GM04504 (cell line): ENCODE data around the gene CFAP43.

Experiments used
- DNase-seq: peaks from one replicate; pipeline ENCODE4 v3.0.0-alpha.2; 2012; ENCODE audit warnings: low read depth

CFAP43 gene

DNA sequence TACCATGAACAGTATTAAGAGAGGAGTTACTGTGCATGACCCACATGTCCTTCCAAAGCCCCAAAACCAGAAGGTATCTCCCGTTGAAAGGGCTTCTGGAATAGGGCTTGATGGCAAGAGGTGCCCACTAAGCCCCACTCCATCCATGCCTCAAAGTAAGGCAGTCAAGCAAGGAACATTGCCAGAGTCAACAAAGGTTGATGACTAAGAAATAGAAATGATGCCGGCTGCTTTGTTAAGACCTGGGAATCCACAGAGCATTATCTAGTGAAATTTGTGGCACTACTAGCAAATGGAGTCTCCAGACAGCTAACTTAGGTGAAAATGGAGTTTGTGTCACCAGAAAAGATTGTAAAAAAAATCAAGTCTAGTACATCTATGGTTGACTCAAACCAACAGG, 104.0 kb downstream of the CFAP43 start:
- no peak for DNase-seq

DNA sequence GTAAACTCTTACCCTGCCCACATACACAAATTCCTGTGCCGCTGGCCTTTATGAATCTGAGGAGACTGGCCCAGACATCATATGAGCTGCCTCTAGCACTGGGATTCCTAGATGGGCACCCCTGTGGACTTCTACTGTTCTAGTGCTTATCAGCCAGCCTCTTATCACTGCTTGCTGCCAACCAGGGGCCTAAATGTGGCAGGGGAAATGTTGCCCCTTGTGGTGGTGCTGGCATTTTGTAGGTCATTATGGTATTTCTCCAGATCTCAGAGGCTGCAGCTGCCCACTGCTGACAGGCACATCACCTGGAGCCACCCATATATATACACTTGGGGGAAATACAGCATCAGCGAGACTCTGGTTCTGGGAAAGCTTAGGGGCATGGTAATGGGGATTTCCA, 104.8 kb downstream of the CFAP43 start:
- no peak for DNase-seq

DNA sequence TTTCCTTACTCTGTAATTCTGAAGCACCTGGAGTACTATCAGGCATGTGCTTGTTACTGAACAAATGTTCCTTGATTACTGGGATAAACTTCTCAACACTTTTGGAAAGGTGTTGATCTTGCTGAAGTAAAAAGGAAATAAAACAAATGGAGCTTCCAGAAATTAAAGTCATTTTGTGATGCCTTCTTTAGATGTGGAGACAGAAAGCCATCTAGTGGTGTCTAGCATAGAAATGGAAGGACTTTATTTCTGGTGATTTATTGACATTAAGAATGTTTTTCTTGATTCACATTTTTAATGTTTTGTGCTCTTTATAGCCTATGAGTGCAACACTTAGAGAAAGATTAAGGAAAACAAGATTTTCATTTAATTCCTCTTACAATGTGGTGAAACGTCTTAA, 108.8 kb downstream of the CFAP43 start:
- no peak for DNase-seq

- DNase-seq, result no peak
These were observed 109.7 kb downstream of the CFAP43 start for GRCh38 chr10:104122225-104123107.

DNA sequence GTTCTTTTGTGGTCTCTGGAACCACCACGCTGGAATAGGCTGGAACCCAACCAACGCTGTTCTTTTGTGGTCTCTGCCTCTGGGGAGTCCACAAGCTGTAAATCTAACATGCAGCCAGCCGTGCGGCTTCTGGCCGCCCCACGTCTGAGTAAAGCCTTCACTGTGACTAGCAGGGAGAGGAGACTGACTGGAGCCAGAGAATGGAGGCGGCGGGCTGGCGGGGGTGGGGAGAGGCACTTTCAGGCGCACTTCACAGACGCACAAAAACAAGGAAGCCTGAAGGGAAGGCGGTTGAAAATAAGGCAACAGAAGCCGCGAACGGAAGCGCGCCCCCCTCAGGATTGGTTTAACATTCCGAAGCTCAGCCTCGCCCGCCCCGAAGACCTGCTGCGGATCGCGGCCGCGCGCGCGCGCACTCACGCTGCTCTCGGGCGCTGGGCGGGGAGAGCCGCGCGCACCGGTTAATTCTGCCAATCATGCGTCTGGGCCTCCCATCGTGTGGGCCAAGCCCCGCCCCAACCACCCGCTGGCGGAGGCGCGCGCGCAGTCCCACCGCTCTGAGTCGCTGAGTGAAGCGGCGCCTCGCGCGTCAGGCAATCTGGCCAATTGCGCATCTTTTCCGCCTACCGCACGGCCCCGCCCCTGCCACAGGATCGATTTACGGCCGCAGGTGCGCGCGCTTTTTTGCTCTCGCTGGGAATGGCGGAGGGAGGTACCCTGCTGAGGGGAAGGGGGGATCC, 110.5 kb downstream of the CFAP43 start, which contains the start of gene SFR1:
TSS of gene SFR1 (plus strand) at position 687 of the 740 bp plus-strand sequence. CDS start at position 700, 13 bp downstream.
- peak; percentile 94 for DNase-seq

GRCh38 chr10:104120903-104121484, 111.2 kb downstream of the CFAP43 start:
- peak; percentile 89 for DNase-seq

DNA sequence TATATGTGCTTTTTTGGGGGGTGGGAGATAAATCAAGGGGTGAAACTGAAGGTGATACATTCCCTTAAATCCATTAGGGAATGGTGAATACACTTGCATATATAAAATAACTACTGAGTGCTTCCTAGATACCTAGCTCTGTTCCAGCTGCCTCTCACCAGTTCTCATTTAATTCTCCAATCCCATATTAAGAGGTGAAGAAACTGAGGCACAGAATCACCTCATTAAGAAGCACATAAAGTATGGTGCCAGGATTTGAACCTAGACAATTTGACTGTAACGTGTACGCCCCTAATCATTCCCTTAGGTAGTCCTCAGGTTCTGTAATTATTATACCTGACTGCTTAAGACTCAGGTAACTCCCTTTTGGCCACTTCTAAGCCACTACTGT, 111.7 kb downstream of the CFAP43 start:
- DNase-seq, result no peak

DNA sequence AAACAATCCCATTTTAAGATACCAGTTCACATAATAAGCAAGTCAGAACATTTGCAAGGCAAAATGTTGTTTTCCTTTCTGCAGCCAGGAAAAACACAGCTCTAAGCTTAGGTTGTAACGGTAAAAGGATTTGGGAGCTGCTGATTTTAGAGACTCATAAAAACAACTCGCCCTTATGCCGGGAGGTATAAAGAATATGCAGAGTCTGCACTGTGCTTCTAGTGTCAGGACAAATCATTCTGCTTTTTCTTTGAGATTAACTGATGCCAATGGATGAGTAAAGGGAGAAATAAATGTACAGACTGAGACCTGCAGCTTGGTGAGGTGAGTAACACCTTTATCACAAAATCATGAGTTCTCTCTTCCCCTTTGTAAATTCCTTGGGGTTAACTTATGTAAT, 112.2 kb downstream of the CFAP43 start:
- no peak for DNase-seq

DNA sequence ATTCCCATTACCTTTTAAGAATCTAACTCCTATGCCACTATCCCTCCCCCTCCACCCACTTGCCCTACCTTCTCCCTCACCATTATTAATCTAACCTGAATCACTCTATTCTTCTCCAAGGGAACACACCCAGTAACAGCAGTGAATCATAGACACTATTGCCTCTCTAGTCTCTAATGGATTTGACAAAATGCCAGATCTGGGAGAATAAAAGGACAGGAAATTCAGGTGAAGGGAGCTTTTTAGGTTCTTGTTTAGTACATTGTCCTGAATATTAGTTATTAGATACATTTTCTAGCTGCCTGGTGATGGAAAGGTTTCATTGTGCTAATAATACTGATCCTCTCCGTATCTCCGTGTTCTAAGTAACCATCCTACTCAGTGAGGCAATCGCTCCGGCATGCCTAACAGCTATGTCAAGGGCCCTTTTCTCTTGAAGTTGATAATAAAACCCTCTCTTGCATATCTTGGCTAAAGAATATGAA, 114.3 kb downstream of the CFAP43 start:
- no peak for DNase-seq

DNA sequence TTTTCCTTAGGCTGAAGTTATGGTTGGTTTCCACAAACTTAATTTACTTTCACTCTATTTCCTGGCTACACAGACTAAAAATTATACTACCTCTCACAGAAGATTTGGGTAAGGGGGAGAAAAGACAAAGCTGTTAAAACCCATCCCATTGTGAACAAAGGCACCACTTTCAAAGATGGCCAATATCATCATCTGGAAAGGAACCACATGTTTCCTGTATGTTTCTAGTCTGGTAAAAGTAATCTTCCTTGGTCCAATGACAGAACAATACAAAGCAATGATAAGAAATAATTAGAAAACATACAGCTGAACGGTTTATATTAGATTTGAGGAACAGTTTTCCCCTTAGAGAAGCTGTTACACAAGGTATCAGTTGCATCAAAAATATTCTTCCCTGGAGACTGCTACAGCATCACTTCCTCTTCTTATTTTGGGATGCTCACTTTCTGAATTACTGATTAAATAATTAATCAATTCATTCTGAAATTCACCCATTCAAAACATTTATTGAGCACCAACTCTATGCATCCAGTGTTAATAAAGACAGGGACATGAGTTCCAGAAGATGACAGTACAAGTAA, 118.7 kb downstream of the CFAP43 start:
- DNase-seq, result no peak

- DNase-seq, result peak; percentile 47
These were observed 122.1 kb downstream of the CFAP43 start for GRCh38 chr10:104109908-104110662.

DNA sequence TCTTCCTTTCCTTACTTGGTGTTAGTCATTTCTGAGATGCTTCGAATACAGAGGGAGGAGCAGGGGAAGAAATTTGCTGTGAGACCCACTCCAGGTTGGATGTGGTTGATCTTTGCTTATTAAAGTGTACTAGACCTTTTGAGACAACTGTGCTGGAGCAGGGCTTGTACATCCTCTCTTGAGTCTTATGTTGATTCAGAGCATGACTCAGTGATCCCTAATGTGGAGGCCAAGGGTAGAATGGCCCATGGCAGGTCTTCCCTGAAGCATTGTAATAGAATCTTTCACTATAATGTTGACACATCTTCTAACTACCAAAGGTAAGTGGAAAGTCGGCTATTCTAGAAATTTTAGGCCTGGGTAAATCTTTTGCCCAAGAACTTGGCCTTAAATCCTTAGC, 127.2 kb downstream of the CFAP43 start:
- no peak for DNase-seq

DNA sequence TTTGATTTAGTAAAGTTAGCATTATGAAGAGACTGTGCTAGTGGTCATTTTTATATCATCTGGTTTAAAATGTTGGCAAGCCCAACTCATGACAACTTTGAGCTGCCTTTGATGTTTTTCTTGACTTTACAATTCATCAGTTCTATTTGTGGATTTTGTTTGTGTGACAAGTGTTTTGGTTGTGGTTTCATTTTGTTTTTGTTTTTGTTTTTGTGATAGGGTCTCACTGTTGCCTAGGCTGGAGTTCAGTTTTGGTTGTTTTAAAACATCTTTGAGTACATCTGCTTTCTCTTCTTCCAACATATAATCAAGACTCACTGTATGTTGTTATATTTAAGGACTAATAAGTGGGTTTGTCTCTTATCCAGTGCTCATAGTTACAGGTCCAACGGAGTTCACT, 127.7 kb downstream of the CFAP43 start:
- no peak for DNase-seq

GRCh38 chr10:104103956-104104355, 128.2 kb downstream of the CFAP43 start:
- no peak for DNase-seq

DNA sequence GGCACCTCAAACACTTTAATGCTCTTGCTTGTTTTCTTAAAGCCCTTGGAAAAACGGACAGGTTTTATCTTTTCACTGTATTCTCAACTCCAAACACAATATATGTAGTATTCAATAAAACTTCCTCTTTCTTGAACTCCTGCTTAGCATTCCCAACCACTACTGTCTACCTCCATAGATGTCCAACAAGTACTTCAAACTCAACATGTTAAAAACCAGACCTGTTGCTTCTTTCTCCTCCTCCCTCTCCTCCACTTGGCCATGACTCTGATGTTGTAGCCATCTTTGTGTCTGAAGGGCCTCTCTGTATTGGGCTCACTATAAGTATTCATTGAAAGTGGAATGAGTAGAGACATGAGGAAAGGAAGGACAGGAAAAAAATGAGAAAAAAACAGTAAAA, 130.3 kb downstream of the CFAP43 start:
- DNase-seq, result no peak

DNA sequence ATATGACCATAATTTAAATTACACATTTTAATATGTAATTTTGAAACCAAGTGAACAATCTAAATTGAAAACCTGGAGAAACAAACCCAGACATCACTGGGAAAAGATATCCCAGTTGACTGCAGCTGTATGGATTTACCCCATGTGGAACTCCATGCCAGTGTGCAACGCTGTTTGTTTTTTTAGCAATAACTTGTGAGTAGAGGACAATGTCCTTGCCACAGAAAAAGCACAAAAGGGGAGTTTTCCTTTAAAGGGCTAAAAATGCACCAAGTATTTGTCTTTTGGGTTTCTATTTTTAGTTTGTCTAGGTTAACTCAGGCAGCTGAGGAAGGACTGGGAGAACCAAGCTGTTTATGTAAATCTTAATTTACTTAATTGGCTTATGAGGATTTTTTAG, 131.4 kb downstream of the CFAP43 start:
- DNase-seq, result no peak

DNA sequence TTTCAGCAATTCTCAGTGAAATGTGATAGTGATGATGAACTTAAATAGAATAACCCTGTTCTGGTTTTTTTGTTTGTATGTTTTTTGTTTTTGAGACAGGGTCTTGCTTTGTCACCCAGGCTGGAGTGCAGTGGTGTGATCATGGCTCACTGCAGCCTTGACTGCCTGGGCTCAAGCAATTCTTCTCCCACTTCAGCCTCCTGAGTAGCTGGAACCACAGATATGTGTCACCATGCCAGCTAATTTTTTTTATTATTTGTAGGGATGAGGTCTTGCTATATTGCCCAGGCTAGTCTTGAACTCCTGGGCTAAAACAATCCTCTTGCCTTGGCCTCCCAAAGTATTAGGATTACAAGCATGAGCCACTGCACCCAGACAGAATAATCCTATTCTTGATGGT, 132.2 kb downstream of the CFAP43 start:
- DNase-seq, result no peak

DNA sequence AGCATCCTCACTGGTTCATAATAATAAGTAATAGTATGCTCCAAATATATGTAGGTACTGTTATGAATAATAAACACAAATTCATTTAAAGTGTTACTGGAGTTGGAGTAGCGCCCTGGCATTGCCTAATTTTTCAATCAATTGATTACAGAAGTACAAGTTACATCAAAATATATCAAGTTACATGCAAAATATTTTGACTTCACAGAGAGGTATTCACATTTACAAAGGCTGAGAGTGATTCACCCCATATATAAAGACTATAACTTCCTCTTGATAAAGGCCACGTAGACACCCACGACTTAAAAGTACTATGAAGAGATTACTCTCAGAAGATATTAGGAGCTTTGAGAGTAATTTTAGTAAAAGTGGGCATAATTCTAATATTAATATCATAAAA, 132.9 kb downstream of the CFAP43 start:
- no peak for DNase-seq

- no peak for DNase-seq
These were observed 133.7 kb downstream of the CFAP43 start for GRCh38 chr10:104098358-104098925.

- DNase-seq, result no peak
These were observed 135.5 kb downstream of the CFAP43 start for GRCh38 chr10:104096692-104097091.

GRCh38 chr10:104092749-104093148, 139.4 kb downstream of the CFAP43 start:
- DNase-seq, result no peak
